Thyroid gland (tissue), 4 donors: ENCODE results near the gene CD180.

Source experiments
- POLR2A ChIP-seq, 2 donors: fragments of 450-650 bp; IDR thresholded peaks; one replicate each; pipeline ENCODE4 v1.6.1; 2017; ENCODE audit warnings: antibody characterized with exemption in 2 of 2, mild to moderate bottlenecking in 2 of 2, moderate library complexity in 1 of 2
- TF ChIP-seq, protein P1 (sequence below), 6 experiments: fragments of 200-600 bp in 3 of 6; fragments of 450-650 bp in 3 of 6; sonication (generic) in 3 of 6; IDR thresholded peaks; one replicate each; pipeline ENCODE4 v1.5.1; 2016 to 2019; ENCODE audit warnings: antibody characterized with exemption in 6 of 6, mild to moderate bottlenecking in 2 of 6, inconsistent platforms in 1 of 6, moderate library complexity in 1 of 6

GRCh38 chr5:67156976-67157583, 39.5 kb downstream of the CD180 start:
- TF ChIP-seq, protein P1, sequence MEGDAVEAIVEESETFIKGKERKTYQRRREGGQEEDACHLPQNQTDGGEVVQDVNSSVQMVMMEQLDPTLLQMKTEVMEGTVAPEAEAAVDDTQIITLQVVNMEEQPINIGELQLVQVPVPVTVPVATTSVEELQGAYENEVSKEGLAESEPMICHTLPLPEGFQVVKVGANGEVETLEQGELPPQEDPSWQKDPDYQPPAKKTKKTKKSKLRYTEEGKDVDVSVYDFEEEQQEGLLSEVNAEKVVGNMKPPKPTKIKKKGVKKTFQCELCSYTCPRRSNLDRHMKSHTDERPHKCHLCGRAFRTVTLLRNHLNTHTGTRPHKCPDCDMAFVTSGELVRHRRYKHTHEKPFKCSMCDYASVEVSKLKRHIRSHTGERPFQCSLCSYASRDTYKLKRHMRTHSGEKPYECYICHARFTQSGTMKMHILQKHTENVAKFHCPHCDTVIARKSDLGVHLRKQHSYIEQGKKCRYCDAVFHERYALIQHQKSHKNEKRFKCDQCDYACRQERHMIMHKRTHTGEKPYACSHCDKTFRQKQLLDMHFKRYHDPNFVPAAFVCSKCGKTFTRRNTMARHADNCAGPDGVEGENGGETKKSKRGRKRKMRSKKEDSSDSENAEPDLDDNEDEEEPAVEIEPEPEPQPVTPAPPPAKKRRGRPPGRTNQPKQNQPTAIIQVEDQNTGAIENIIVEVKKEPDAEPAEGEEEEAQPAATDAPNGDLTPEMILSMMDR (IDR thresholded peaks at IDR 0.05), result peak; percentile 50 to 87 (median 70)
- TF ChIP-seq POLR2A (IDR thresholded peaks at IDR 0.05), result no peak
